ENCODE results near the gene AP3S2. TPM values are rescaled to one million over a fixed set of nuclear protein-coding genes. Genes with fewer than 3 reads are reported as not detected.

The AP3S2 gene
- total and polyA plus RNA-seq, 2 of the 13 experiments (the other 11 are each of a cell fraction or from before 2014, with no cell fraction given): 17.6 to 44.4 TPM

DNA sequence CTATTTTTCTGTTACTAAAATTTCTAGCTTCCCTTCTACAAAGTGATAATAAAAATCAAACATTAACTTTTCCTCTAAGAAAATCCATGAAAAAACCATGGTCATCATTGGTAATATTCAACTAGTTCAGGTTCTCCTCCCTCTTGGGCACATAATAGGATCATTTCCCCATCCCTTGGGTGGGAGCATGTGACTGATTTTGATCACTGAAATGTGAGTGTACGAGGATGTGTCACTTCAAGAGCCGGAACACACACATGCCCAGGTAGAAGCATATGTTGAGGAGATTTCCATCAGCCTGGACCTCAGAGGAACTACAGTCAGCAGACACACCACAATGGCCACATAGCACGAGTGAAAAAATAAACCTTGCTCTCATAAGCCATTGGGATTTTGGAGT lies 36.1 kb downstream of the AP3S2 start (continued):
- TF ChIP-seq, protein P1, sequence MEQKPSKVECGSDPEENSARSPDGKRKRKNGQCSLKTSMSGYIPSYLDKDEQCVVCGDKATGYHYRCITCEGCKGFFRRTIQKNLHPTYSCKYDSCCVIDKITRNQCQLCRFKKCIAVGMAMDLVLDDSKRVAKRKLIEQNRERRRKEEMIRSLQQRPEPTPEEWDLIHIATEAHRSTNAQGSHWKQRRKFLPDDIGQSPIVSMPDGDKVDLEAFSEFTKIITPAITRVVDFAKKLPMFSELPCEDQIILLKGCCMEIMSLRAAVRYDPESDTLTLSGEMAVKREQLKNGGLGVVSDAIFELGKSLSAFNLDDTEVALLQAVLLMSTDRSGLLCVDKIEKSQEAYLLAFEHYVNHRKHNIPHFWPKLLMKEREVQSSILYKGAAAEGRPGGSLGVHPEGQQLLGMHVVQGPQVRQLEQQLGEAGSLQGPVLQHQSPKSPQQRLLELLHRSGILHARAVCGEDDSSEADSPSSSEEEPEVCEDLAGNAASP (CRISPR knock-in tag; IDR thresholded peaks at IDR 0.05; ENCODE audit: borderline replicate concordance): no peak
- TF ChIP-seq FOSL2 (CRISPR knock-in tag; IDR thresholded peaks at IDR 0.05): peak; percentile 76
- TF ChIP-seq MIXL1 (CRISPR knock-in tag; IDR thresholded peaks at IDR 0.05): no peak
- TF ChIP-seq, protein P2, sequence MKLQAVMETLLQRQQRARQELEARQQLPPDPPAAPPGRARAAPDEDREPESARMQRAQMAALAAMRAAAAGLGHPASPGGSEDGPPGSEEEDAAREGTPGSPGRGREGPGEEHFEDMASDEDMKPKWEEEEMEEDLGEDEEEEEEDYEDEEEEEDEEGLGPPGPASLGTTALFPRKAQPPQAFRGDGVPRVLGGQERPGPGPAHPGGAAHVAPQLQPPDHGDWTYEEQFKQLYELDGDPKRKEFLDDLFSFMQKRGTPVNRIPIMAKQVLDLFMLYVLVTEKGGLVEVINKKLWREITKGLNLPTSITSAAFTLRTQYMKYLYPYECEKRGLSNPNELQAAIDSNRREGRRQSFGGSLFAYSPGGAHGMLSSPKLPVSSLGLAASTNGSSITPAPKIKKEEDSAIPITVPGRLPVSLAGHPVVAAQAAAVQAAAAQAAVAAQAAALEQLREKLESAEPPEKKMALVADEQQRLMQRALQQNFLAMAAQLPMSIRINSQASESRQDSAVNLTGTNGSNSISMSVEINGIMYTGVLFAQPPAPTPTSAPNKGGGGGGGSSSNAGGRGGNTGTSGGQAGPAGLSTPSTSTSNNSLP (IDR thresholded peaks at IDR 0.05; ENCODE audit: low read depth, low read length): peak; percentile 61; the same call in 1 of the 2 replicates
- TF ChIP-seq, protein P3, sequence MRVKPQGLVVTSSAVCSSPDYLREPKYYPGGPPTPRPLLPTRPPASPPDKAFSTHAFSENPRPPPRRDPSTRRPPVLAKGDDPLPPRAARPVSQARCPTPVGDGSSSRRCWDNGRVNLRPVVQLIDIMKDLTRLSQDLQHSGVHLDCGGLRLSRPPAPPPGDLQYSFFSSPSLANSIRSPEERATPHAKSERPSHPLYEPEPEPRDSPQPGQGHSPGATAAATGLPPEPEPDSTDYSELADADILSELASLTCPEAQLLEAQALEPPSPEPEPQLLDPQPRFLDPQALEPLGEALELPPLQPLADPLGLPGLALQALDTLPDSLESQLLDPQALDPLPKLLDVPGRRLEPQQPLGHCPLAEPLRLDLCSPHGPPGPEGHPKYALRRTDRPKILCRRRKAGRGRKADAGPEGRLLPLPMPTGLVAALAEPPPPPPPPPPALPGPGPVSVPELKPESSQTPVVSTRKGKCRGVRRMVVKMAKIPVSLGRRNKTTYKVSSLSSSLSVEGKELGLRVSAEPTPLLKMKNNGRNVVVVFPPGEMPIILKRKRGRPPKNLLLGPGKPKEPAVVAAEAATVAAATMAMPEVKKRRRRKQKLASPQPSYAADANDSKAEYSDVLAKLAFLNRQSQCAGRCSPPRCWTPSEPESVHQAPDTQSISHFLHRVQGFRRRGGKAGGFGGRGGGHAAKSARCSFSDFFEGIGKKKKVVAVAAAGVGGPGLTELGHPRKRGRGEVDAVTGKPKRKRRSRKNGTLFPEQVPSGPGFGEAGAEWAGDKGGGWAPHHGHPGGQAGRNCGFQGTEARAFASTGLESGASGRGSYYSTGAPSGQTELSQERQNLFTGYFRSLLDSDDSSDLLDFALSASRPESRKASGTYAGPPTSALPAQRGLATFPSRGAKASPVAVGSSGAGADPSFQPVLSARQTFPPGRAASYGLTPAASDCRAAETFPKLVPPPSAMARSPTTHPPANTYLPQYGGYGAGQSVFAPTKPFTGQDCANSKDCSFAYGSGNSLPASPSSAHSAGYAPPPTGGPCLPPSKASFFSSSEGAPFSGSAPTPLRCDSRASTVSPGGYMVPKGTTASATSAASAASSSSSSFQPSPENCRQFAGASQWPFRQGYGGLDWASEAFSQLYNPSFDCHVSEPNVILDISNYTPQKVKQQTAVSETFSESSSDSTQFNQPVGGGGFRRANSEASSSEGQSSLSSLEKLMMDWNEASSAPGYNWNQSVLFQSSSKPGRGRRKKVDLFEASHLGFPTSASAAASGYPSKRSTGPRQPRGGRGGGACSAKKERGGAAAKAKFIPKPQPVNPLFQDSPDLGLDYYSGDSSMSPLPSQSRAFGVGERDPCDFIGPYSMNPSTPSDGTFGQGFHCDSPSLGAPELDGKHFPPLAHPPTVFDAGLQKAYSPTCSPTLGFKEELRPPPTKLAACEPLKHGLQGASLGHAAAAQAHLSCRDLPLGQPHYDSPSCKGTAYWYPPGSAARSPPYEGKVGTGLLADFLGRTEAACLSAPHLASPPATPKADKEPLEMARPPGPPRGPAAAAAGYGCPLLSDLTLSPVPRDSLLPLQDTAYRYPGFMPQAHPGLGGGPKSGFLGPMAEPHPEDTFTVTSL (CRISPR knock-in tag; IDR thresholded peaks at IDR 0.05; ENCODE audit: borderline replicate concordance): no peak
- no peak for TF ChIP-seq ZNF781 (CRISPR knock-in tag; IDR thresholded peaks at IDR 0.05; ENCODE audit: borderline replicate concordance, not compliant biosample characterization)
- no peak for TF ChIP-seq ZSCAN9 (CRISPR knock-in tag; IDR thresholded peaks at IDR 0.05; ENCODE audit: borderline replicate concordance)
- TF ChIP-seq RCOR2 (CRISPR knock-in tag; IDR thresholded peaks at IDR 0.05): peak; percentile 58; the same call in 1 of the 2 replicates
- TF ChIP-seq ZNF34 (CRISPR knock-in tag; IDR thresholded peaks at IDR 0.05; ENCODE audit: borderline replicate concordance): no peak
- TF ChIP-seq, protein P4, sequence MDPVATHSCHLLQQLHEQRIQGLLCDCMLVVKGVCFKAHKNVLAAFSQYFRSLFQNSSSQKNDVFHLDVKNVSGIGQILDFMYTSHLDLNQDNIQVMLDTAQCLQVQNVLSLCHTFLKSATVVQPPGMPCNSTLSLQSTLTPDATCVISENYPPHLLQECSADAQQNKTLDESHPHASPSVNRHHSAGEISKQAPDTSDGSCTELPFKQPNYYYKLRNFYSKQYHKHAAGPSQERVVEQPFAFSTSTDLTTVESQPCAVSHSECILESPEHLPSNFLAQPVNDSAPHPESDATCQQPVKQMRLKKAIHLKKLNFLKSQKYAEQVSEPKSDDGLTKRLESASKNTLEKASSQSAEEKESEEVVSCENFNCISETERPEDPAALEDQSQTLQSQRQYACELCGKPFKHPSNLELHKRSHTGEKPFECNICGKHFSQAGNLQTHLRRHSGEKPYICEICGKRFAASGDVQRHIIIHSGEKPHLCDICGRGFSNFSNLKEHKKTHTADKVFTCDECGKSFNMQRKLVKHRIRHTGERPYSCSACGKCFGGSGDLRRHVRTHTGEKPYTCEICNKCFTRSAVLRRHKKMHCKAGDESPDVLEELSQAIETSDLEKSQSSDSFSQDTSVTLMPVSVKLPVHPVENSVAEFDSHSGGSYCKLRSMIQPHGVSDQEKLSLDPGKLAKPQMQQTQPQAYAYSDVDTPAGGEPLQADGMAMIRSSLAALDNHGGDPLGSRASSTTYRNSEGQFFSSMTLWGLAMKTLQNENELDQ (CRISPR knock-in tag; IDR thresholded peaks at IDR 0.05; ENCODE audit: borderline replicate concordance): no peak
- no peak for TF ChIP-seq ZFP1 (CRISPR knock-in tag; IDR thresholded peaks at IDR 0.05)
- no peak for TF ChIP-seq MAZ (IDR thresholded peaks at IDR 0.05; ENCODE audit: borderline replicate concordance, low read depth, low read length)
- TF ChIP-seq MAZ (CRISPR knock-in tag; IDR thresholded peaks at IDR 0.05; ENCODE audit: low read depth): no peak
- TF ChIP-seq ZMAT3 (CRISPR knock-in tag; conservative IDR thresholded peaks at IDR 0.05): no peak
- TF ChIP-seq JUN (CRISPR knock-in tag; IDR thresholded peaks at IDR 0.05): no peak
- TF ChIP-seq, protein P5, sequence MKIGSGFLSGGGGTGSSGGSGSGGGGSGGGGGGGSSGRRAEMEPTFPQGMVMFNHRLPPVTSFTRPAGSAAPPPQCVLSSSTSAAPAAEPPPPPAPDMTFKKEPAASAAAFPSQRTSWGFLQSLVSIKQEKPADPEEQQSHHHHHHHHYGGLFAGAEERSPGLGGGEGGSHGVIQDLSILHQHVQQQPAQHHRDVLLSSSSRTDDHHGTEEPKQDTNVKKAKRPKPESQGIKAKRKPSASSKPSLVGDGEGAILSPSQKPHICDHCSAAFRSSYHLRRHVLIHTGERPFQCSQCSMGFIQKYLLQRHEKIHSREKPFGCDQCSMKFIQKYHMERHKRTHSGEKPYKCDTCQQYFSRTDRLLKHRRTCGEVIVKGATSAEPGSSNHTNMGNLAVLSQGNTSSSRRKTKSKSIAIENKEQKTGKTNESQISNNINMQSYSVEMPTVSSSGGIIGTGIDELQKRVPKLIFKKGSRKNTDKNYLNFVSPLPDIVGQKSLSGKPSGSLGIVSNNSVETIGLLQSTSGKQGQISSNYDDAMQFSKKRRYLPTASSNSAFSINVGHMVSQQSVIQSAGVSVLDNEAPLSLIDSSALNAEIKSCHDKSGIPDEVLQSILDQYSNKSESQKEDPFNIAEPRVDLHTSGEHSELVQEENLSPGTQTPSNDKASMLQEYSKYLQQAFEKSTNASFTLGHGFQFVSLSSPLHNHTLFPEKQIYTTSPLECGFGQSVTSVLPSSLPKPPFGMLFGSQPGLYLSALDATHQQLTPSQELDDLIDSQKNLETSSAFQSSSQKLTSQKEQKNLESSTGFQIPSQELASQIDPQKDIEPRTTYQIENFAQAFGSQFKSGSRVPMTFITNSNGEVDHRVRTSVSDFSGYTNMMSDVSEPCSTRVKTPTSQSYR (CRISPR knock-in tag; IDR thresholded peaks at IDR 0.05; ENCODE audit: borderline replicate concordance): no peak

Data from HepG2 (cell line).